NCI-H1048 (cell line): ENCODE data around the gene TAGLN3.
A peak's percentile ranks its signal among the peaks of the same experiment; 100 is the strongest.

ENCODE experiments used
- DNase-seq: peaks from one replicate; lab custom pipeline; 2025; lab: John Stamatoyannopoulos, UW

Gene TAGLN3

GRCh38 chr3:111998636-111999483 is at the start of gene TAGLN3:
Gene TAGLN3 (plus strand): TSS chr3:111998922. CDS start chr3:111999423, 501 bp downstream.
- DNase-seq = no peak

DNA sequence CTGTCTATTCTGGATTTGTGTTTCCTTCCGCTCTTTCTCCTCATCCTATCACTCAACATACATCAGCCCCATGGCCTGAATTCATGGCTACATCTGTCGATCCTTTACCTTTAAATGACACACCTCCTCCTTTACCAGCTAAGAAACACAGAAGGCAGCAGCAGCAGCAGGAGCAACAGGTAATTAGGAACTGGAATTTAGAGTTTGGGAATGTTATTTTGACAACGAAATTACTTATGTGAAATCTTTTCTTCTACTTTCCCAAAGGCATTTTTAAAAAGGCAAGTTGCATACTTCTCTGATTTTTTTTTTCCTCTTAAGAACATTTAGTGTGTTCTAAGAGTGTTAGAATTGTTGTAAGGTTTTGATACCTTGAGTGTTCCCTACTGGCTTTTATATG is 49.0 kb upstream of the TAGLN3 start:
- DNase-seq = no peak

DNA sequence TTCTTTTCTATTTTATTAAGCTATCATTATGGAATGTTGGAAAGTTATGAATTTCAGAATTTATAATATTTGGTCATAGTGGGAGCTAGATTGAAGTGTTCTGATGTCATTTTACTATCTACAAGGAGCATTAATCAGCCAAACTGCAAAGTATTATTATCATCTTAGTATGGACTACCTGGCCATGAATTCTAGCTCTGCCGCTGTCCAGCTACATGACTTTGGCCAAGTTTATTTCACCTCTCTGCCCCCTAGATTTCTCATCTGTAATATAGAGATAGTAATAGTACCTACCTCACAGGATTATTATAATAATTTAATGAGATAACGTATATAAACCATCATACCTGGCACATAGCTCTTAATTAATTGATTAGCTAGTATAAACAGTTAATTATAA is 47.7 kb upstream of the TAGLN3 start:
- no peak for DNase-seq

DNA sequence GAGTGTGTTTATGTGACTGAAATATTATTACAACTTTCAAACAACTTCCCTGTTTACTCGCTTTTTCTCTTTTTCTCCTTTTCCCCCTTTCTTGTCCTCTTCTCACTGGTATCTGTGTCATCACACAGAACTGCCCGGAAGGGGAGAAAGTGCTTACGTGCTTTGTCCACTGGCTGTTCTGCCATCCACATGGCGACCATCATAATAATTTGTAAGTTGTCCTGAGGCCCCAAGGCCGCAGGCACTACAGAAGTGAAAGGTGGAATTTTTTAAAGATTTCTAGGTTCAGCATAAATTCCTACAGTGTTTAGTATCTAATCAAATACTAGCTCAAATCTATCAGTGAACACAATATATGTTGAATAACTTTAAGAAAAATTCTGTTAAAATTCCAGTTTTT is 46.6 kb upstream of the TAGLN3 start:
- no peak for DNase-seq

DNA sequence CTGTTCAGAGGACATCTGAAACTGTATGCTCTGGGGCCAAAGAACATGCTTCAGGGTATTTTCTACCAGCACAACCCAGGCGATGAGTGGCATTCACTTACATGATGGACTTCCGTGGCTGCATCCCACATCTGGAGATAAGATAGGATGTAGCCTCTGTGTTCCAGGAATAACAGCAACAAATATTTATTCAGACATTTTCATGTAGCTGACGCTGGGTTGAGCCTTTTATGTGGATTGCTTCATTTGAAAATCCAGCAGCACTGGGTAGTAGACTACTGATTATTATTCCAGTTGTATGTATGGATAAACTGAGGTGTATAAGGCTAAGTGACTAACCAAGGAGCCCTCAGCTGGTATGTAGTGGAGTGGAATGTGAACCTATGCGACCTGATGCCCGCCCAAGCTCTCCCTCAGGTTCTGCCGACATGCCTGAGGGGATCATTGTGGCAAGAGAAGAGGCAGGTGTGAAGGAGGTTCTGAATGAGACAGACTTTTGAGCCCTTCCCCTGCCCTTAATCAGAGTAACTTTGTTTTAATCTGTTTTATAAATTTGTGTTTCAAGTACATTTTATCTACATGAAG is 45.8 kb upstream of the TAGLN3 start:
- DNase-seq = no peak

DNA sequence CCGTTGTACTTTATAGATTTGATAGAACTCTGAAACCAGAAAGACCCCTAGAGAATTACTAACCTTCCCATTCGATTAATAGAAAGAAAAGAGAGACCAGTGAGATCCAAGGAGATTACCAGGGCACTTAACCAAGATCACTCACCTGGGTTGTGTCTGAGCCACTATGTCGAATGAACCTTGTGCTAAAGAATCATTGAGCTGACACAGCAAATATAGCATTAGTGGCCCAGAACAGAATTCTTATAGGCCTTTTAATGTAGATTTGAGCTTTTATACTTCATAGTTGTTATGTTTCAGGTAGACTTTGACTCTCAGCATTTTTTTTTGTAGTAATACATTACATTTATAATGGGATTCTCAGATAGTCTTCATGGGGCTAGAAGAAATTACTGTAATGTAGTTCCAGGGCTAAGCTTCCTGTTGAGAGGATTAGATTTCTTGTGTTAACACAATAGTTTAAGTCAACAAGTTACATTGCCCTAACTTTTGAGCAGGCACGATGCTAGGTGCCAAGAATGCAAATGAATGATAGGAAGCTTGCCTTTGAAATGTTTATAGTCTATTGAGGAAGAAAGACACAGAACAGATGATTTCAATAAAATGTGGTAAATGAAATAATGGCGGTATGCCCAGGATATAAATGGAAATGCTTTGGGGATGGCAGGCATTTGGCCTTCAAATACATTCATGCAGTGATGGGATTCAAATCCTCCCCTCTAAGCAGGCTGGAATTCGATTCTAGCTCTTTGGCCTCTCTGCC is 44.3 kb upstream of the TAGLN3 start:
- DNase-seq = no peak

GRCh38 chr3:111955876-111956275 is 42.8 kb upstream of the TAGLN3 start:
- no peak for DNase-seq

DNA sequence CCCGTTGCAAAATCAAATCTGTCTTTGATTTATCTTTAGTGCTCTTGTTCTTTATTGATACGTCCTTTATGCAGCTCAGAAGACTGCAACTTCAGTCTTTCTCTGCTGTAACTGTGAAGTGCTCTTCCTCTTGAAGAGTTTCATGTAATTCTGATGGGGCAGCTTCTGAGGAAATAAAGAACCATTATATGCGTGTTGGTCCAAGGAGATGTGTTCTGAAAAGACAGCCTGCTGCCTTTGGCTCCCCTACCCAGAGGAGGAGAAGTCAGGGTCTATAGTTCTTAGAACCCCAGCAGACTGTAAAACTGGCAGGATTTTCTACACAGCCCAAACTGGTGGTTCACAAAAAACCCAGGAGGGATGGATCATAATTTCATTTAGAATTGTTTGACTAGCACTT is 42.3 kb upstream of the TAGLN3 start:
- DNase-seq = no peak

DNA sequence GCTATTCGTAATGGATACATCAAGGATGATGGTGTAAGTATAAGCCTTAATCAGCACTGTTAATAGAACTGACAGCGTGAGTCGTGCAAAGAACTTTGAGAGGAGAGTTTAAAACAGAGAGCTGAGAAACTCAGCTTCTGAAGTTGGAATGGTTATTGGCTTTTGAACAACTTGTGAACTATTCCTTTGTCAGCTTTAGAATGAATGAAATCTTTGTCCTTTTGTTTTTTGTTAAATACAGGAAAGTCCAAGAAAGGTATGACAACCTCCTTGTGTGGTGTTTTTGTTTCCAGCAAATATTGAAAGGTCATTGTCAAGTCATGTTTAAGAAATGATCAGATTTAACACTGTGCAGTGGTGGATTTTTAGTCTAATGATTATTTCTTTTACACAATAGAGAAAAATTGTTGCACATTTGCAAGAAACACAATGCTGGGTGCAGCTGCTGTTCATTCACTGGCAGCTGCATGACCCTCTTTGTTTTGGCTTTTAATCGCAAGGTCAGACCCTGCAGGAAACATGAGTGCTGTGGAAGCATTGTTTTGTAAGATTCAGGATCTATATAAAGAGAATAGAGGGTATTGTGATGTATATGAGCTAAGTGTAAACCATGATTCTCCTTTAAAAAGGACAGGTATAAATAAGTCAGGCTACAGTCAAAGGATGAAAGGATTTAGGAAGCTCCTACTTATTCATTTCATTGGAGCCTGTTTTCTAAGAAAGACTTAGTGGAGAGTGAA is 41.6 kb upstream of the TAGLN3 start:
- no peak for DNase-seq

DNA sequence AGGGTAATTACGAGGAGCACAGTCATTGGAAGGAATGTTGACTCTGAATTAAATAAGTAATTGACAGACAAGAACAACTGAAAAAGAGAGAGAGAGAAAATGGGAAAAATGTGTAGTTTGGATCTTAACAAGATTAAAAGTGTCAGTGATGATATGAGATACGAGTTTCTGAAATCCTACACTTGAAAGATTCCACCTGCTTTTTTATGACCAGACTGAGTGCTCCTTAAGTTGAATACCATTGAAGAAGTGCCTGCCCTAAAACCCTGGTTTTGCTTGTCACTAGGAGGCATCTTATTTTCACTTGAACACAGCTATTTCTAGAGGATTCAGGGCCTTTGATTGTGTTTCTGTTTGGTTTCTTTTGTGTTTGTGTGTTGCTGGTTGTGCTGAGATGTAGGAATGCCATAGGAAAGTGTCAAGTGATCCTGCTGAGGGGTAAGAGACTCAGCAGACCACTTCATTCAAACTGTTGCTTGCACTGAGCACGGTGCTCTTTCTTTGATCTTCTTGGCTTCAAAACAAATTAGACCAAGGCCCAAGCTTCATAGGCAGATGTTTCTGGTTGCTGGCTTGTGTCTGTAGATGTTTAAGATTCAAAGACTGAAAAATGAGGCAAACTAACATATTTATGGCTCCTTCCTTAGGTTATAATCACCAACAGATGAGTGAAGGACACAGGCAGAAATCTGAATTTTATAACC is 37.1 kb upstream of the TAGLN3 start:
- no peak for DNase-seq

GRCh38 chr3:111963424-111963823 is 35.3 kb upstream of the TAGLN3 start:
- DNase-seq = no peak

DNA sequence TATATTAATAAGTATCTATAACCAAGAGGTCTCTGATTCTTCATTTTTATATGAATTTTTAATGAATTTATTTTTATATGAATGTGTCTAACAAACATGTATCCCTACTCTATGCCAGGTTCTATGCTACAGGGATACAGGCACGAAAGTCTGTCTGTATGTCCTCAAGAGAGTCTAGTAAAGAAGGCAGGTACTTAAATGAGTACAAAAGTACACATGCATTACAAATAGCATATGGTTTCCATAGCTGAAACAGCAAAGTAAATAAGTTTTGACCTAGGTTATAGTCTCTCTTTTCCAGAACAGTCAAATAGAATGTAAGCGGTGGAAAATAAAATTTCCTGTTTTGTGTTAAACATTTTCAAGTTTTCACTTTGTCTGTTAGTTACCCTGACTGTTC is 33.2 kb upstream of the TAGLN3 start:
- no peak for DNase-seq

DNA sequence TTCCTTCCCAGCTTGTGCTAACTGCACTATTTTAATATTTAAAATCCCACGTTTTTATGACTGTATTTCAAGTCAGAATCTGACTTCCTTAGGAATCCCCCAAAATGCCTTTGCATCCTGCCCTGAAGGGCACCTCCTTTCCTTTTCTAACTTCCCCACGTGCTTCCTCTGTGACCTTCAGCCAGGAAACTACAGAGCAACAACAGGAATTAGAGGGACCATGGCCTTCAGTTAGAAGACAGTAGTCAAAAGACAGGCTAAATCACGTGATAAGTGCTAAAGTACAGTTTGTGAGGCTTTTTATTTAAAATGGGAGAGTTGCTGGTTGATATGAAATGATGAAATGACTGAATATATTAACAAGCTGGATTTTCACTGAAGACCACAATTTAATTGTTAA is 31.7 kb upstream of the TAGLN3 start:
- no peak for DNase-seq

GRCh38 chr3:111967651-111968274 is 31.0 kb upstream of the TAGLN3 start:
- peak; percentile 6 for DNase-seq

DNA sequence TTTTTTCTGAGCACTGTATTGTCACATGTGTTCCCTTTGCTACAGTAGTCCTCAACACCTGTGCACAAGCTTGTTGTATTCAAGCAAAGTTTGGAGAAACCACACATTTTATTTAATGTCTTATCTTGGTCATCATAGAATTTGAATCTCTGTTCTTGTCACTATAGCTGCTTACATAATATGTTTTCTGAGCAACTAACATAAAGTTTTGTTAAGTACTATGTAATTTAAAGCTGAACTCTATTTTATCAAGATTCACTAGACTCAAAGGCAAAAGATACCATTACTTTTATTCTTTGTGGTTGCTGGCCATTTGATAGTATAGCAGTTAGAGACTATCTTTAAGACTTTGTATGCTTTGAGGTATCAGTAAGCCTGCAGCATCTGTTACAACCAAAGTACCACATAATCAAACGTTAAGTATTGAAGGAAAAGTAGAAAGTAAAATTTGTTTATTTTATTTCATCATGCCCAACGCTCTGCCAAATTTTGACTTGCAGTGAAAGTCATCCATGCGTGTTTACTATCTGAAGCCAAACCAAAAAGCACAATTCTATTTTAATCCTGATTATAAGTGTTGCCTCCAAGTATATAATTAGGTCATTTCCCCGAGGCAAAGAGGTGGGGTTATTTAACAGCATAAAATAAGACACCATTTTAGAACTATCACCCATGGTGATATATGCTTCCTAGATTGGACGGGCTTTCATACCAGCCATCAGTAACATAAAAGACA is 30.2 kb upstream of the TAGLN3 start:
- no peak for DNase-seq

DNA sequence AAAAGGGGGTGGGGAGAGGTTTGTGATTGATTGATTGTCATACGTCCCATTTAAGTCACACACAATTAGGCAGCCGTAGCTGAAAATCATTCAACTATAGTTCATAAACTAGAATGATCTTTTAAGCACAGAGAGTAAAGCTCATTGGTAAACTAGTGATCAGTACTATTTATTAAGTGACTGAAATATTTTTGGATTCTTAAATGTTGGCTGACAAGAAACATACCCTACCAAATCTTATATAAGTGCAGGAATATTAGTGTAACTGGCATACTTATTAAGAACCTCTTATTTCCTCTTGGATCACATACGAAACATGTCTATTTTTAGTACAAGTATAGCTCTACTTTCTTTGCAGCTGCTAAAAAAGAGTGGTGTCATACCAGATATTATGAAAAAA is 28.3 kb upstream of the TAGLN3 start:
- DNase-seq = no peak

GRCh38 chr3:111971533-111972130 is 27.1 kb upstream of the TAGLN3 start:
- DNase-seq = no peak

GRCh38 chr3:111972891-111973290 is 25.8 kb upstream of the TAGLN3 start:
- no peak for DNase-seq

GRCh38 chr3:111975131-111975530 is 23.6 kb upstream of the TAGLN3 start:
- DNase-seq = no peak

DNA sequence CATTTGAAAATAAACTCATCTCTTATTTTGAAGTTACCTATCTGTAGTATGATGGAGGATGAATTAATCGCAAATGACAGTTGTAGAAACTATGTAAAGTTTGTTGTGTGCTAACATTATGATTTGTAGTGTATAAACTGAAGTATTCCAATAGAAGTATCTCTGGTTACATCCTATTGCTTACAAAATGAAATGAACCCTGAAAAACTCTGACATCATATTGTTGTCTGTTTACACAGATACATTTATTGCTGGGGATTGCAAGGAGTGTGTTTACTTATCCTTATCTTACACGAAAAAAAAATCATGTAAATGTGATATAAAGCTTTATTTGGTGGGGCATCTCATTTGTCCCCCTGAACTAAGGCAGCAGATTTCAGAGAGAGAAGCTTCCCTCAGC is 22.5 kb upstream of the TAGLN3 start:
- no peak for DNase-seq
